ACC112 (cell line): Measurements from ENCODE around the gene KPTN.

Source experiments
- H2AFZ ChIP-seq: fragments of 200-600 bp; sonication (generic); one replicate; pipeline ENCODE4 v1.6.0; 2017; ENCODE audit warnings: antibody characterized with exemption, low read length; ENCODE audit not compliant: unreplicated experiment
- H3K27ac ChIP-seq: fragments of 200-600 bp; sonication (generic); 2 replicates; pipeline ENCODE4 v1.5.1; 2014; ENCODE audit warnings: low read depth, mild to moderate bottlenecking, antibody characterized with exemption, low read length, moderate library complexity
- H3K27me3 ChIP-seq: fragments of 200-600 bp; sonication (generic); 2 replicates; pipeline ENCODE4 v1.6.1; 2014; ENCODE audit warnings: mild to moderate bottlenecking, antibody characterized with exemption, low read length, moderate library complexity, mixed read lengths; ENCODE audit not compliant: insufficient read depth
- H3K36me3 ChIP-seq: fragments of 200-600 bp; sonication (generic); 2 replicates; pipeline ENCODE4 v1.6.1; 2016; ENCODE audit warnings: mild to moderate bottlenecking, antibody characterized with exemption, low read length, moderate library complexity, mixed read lengths; ENCODE audit not compliant: insufficient read depth
- H3K4me1 ChIP-seq: fragments of 200-600 bp; sonication (generic); one replicate; pipeline ENCODE4 v1.6.1; 2016; ENCODE audit warnings: low read length, mixed read lengths; ENCODE audit not compliant: insufficient read depth, unreplicated experiment, control insufficient read depth
- H3K4me3 ChIP-seq: fragments of 200-600 bp; sonication (generic); 2 replicates; pipeline ENCODE4 v1.5.1; 2014; ENCODE audit warnings: mild to moderate bottlenecking, low read depth, low read length
- H3K79me2 ChIP-seq: fragments of 200-600 bp; sonication (generic); one replicate; pipeline ENCODE4 v1.6.0; 2016; ENCODE audit warnings: low read length; ENCODE audit not compliant: control insufficient read depth, unreplicated experiment, insufficient read depth

Gene KPTN

DNA sequence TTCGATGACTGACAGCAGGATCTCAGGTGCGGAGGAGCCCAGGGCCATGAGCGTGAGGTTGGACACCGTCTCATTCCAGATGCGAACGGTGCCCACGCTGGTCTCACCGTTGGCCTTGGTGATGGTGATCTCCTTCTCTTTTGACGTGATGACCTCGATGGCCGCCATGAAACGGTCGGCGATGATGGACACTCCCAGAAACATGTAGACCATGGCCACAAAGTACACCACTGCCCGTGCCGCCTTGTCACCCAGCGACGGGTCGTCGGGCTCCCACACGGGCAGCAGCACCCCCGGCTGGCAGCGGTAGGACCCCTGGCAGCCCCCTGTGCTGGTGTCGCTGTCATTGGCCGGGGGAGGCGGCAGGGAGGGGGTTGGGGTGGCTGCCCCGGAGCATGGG, 18.1 kb downstream of the KPTN start:
- Histone ChIP-seq H3K27ac (no peak overlapping the region), H3K4me3 (no peak overlapping the region), H3K79me2 (no peaks in the 10 kb centered on the region), H3K27me3 (peaks cover 47% of the 10 kb centered on the region), H2AFZ (no peak overlapping the region), H3K36me3 (no peaks in the 10 kb centered on the region), H3K4me1 (no peaks in the 10 kb centered on the region)

DNA sequence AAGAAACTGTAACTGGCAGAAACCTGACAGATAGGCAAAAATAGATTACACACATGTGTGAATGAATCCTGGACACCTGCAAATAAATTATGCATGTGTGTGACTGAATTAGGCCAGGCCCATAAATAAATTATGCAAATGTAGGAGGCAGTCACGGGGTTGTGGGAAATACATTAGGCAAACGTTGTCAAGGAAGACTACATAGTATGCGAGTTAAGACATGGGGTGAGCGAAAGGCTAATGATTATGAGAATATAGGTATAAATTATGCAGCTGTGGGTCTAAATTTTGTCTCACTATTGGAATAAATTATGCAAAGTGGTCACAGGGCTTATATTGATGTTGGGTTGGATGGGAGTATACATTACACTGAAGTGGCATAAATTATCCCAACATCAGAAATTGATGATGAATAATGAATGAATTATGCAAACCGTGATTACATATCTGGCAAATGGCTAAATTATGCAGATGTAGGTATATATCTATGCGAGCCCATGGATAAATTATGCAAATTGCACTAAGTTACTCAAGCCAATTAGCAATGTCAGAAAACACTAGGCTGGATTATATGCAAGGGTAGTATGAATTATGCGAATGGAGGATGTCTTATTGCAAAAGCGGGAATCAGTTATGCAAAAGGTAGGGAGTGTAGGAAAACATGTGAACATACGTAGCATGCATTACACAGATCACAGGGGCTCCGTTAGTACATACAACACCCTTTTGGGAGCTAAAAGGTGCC, 19.2 kb downstream of the KPTN start:
- H2AFZ ChIP-seq: no peak overlapping the region
- no peak overlapping the region for H3K4me3 ChIP-seq
- no peaks in the 10 kb centered on the region for H3K79me2 ChIP-seq
- peaks cover 37% of the 10 kb centered on the region for H3K27me3 ChIP-seq
- H3K36me3 ChIP-seq: no peaks in the 10 kb centered on the region
- no peaks in the 10 kb centered on the region for H3K4me1 ChIP-seq
- no peak overlapping the region for H3K27ac ChIP-seq

DNA sequence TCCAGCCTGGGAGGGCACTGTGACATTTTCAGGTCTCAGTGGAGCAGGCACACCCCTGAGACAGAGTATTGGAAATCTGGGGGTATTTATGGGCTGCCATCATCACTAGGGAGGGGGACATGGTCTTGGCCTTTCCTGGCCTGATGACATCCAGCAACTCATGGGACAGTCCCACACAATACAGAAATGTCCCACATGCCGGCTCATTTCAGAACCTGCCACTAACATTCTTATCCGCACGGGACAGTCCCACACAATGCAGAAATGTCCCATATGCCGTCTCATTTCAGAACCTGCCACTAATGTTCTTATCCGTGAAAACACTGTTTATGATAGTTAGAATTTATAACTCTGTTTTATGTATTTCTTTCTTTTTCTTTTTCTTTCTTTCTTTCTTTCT, 22.1 kb downstream of the KPTN start:
- Histone ChIP-seq H3K79me2 (no peaks in the 10 kb centered on the region), H3K36me3 (no peaks in the 10 kb centered on the region), H3K4me3 (no peak overlapping the region), H3K4me1 (no peaks in the 10 kb centered on the region), H3K27ac (no peak overlapping the region), H2AFZ (no peak overlapping the region), H3K27me3 (peaks cover 48% of the 10 kb centered on the region)

DNA sequence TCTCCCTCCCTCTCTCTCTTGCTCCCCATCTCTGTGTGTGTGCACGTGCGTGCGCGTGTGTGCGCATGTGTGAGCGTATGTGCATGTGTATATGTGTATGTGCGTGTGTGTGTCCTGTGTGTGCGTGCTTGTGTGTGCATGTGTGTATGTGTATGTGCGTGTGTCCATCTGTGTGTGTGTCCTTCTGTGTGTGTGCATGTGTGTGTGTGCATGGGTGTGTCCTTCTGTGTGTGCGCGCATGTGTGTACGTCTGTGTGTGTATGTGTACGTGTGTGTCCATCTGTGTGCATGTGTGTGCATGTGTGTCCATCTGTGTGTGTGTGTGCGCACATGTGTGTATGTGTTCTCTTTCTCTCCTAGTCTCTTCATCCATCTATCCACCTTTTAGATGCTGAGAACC, 24.5 kb downstream of the KPTN start:
- H3K27me3 ChIP-seq: peaks cover 52% of the 10 kb centered on the region
- H3K4me1 ChIP-seq: no peaks in the 10 kb centered on the region

DNA sequence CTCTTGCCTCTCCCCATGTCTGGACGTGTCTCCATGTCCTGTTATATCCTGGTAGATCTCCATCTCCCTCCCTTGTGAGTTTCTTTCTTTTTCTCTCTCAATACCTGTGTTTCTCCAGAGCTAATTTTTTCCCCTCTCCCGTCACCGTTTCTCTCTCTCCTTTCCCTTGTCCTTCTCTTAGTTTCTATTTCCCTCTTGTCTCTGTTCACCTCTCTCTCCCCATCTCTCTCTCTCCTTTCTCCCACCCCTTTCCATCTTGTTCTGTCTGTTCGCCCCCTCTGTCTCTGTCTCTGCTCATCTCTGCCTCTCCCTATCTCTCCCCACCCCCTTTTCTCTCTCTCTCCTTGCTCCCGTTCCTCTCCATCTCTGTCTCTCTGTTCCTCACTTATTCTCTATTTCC, 25.3 kb downstream of the KPTN start:
- no peak overlapping the region for H3K27ac ChIP-seq
- H3K4me3 ChIP-seq: no peak overlapping the region
- no peaks in the 10 kb centered on the region for H3K4me1 ChIP-seq
- no peak overlapping the region for H2AFZ ChIP-seq
- H3K36me3 ChIP-seq: no peaks in the 10 kb centered on the region
- H3K27me3 ChIP-seq: peaks cover 48% of the 10 kb centered on the region
- no peaks in the 10 kb centered on the region for H3K79me2 ChIP-seq

More for the DNA sequence above, 24.5 kb downstream of the KPTN start:
- Histone ChIP-seq H3K27ac (no peak overlapping the region), H2AFZ (no peak overlapping the region), H3K36me3 (no peaks in the 10 kb centered on the region), H3K4me3 (no peak overlapping the region), H3K79me2 (no peaks in the 10 kb centered on the region)

DNA sequence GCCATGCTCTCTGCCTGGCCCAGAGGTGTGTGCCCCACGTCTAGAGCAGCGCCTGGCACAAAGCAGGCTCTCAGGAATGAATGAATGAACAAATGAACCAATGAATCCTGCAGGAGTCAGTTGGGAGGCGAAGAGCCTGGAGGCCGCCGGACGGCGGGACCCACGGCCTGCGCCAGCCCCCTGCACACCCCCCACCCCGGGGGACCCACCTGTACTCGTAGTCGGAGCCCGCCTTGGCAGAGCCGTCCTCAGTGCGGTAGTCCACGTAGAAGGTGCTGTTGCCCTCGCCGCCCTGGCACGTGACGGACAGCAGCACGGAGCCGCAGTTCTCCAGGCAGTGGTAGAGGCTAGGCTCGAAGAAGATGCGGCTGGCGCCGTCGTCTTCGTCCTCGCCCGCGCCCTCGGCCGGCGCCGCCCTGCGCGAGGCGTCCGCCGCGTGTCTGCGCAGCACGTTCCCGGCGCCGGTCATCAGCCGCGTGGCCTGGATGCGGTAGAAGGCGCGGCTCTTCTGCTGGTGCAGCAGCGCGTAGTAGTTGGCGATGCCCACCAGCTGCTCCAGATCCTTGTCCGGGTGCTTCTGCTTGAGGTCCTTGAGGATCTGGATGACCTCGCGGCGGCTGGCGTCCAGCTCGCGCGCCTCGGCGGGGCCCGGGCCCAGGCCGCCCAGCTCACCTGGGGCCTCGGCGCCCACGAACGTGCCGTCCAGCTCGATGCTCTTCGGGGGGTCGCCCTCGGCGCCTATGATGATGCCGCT, 27.1 kb downstream of the KPTN start:
- no peak overlapping the region for H2AFZ ChIP-seq
- no peak overlapping the region for H3K27ac ChIP-seq
- H3K4me1 ChIP-seq: no peaks in the 10 kb centered on the region
- H3K79me2 ChIP-seq: no peaks in the 10 kb centered on the region
- H3K27me3 ChIP-seq: peaks cover 52% of the 10 kb centered on the region
- no peaks in the 10 kb centered on the region for H3K36me3 ChIP-seq
- no peak overlapping the region for H3K4me3 ChIP-seq

DNA sequence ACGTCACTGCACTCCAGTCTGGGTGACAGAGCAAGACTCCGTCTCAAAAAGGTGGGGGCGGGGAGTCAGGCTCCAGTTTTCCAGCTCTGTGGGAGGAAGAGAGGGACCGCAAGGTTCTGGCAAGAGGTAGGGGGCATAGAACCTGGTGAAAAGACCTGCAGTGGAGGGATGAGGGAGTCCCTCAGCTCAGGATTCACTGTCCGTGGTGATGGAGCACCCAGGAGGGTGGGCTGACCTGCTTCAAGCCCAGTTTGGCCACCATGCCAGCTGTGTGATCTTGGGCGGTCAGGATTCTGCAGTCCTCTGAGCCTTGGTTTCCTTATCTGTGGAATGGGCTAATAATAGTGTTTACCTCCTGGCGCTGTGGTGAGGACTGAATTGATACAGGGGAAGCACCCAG, 33.5 kb downstream of the KPTN start:
- Histone ChIP-seq H3K79me2 (no peaks in the 10 kb centered on the region), H3K27me3 (peaks cover 60% of the 10 kb centered on the region), H3K36me3 (no peaks in the 10 kb centered on the region), H2AFZ (no peak overlapping the region), H3K4me3 (no peak overlapping the region), H3K27ac (no peak overlapping the region), H3K4me1 (no peaks in the 10 kb centered on the region)

DNA sequence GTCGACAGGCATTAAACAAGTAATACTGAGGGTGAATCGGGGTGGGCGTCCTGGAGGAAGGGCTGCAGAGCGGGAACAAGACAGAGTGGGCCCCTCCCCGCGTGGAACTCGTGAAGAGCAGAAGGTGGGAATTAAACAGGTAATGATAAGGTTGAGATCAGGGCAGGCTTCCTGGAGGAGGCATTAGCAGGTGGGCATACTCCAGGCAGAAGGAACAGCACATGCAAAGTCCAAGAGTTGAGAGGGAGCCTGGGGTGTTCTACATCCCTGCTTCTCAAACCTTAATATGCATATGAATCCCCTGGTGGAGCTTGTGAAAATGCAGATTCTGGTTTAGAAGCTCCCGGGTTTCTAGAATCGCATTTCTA, 35.7 kb downstream of the KPTN start:
- Histone ChIP-seq H2AFZ (no peak overlapping the region), H3K4me1 (no peaks in the 10 kb centered on the region), H3K27me3 (peaks cover 72% of the 10 kb centered on the region), H3K36me3 (no peaks in the 10 kb centered on the region), H3K79me2 (no peaks in the 10 kb centered on the region), H3K27ac (no peak overlapping the region), H3K4me3 (peak overlapping the region; percentile 44; the same call in 1 of the 2 replicates)

DNA sequence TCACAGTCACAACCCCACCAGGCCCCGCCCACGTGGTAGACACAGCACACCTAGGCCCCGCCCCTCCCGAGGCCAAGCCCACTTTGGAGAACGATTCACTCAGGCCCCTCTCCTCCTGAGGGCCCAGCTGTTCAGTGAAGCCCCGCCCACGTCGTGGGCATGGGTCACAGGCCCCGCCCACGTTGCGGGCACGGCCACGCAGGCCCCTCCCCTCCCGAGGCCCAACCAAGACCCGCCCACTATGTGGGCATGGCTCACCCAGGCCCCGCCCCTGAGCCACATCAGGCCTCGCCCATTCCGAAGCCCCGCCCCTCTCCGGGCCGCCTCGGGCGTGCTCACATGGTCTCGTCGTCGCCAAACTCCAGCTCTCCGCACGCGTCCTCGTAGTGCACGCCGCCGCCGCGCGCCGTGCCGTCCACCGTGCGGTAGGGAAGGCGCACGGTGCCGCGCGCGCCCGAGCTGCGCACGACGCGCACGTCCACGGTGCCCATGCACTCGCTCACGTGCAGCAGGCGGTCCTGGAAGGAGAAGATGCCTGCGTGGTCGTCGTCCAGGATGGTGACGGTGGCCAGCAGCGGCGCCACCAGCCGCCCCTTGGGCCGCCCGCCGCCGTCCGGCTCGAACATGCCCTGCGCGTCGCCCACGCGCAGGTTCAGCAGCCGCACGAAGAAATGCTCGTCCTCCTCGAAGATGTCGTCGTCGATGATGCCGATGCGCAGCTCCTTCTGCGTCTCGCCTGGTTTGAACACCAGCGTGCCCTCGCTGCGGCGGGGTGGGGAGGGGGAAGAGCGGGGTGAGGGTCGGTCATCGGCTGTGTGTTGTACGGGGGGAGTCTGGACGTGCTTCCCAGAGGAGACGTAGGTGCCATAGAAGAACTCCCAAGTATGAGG, 36.3 kb downstream of the KPTN start:
- Histone ChIP-seq H3K79me2 (no peaks in the 10 kb centered on the region), H3K4me1 (no peaks in the 10 kb centered on the region), H3K36me3 (no peaks in the 10 kb centered on the region), H3K27me3 (peaks cover 75% of the 10 kb centered on the region), H3K4me3 (peak overlapping the region; percentile 44), H3K27ac (no peak overlapping the region), H2AFZ (no peak overlapping the region)

DNA sequence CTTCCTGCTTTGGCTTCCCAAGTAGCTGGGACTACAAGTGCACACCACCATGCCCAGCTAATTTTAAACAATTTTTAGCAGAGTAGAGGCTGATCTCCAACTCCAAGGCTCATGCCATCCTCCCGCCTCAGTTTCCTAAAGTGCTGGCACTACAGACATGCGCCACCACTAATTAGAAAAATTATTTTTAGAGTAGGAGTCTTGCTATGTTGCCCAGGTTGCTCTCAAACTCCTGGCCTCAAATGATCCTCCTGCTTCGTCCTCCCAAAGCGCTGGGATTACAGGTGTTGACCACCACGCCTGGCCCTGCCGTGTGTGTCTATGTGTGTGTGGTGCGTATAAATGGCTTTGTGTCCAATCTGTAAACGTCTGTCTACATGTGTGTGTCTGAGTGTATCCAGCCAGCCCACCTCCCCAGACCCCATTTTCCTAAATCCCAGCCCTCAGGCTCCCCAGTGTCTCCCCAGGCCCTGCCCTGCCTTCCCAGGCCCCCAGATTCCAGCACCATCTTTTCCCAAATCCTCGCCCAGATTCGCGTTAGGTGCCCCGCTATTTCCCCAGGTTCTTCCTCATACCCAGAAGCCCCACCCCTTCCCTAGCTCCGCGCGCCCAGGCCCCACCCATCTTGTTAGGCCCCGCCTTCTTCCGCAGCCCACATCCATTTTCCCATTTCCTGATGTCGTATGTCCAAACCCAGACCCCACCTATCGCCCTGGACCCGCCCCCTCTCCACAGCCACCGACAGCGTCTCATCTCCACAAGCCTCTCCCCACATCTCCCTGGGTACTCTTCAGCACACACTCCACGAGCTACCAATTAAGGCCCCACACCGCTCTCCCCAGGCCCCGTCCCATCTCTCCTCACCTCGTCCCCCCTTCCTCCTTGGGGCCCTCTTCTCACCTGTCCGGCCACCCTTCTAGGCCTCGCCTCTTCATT, 37.2 kb downstream of the KPTN start:
- H3K27me3 ChIP-seq: peaks cover 77% of the 10 kb centered on the region
- H3K36me3 ChIP-seq: no peaks in the 10 kb centered on the region
- no peaks in the 10 kb centered on the region for H3K4me1 ChIP-seq
- peak overlapping the region; percentile 44 for H3K4me3 ChIP-seq
- H3K27ac ChIP-seq: no peak overlapping the region
- H3K79me2 ChIP-seq: no peaks in the 10 kb centered on the region
- no peak overlapping the region for H2AFZ ChIP-seq
